Measurements from ENCODE around the gene ATR. TPM values are rescaled to one million over a fixed set of nuclear protein-coding genes. Genes with fewer than 3 reads are reported as not detected.
"Not testable (repeated sequence)": the region's sequence is repeated elsewhere in the genome, so short reads cannot be mapped to it uniquely, and the experiment has no call there.

Gene ATR
- polyA plus RNA-seq, 4 donors = 3.5 to 15.0 (median 7.4) TPM

DNA sequence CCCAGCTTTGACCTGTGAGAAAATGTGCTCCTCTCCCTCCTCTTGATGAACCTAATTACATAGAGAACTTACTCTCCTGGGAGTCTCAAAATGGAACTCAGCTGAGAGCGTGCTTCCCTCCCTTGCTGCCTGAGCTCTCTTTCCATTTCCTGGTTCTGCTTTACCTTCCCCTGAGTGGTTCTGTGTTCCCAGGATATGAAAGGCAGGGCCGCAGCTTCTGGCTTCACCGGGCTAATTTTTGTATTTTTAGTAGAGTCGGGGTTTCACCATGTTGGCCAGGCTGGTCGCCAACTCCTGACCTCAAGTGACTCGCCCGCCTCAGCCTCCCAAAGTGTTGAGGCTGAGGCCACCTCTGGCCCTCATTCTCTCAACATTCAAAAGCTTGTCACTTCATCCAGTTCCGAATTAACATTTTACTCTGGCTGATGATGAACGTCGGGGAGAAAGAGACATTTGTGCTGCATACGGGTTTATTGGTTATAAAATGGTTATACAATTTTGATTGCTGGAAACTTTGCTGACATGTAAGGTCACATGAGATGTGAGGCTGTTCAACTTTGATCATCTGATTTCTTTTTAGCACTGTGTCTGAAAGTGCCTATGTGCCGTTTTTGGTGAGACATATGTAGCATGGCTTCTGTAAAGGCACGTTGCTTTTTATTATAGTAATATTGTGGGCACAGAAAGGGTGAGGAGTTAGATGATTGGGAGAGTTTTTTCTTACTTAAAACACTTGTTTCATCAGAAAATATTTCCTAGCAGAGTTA lies 24.3 kb upstream of the ATR start:
- WGBS, 3 donors = 30 to 63% (median 48%) methylated on average over 13 of the region's 13 CpGs
- no peak overlapping the region for H3K4me3 ChIP-seq (ENCODE audit: low read depth in 1 of 3, low read length in 3 of 3)
- peak; percentile 80 to 86 for DNase-seq
- no peak for FAIRE-seq
- H3K9me3 ChIP-seq (ENCODE audit: control insufficient read depth in 2 of 2, insufficient read depth in 1 of 2, low read depth in 1 of 2, low read length in 1 of 2) = no peaks in the 10 kb centered on the region
- H3K36me3 ChIP-seq (ENCODE audit: control insufficient read depth in 3 of 3, insufficient read depth in 2 of 3, low read depth in 1 of 3, low read length in 3 of 3) = peaks cover 0 to 15% (median 1%) of the 10 kb centered on the region in 3 donors
- H3K27ac ChIP-seq (ENCODE audit: low read depth in 1 of 3, low read length in 2 of 3) = peak overlapping the region; percentile 74 to 90 (median 80)
- peaks cover 0 to 47% (median 9%) of the 10 kb centered on the region in 3 donors for H3K4me1 ChIP-seq (ENCODE audit: control insufficient read depth in 3 of 3, insufficient read depth in 2 of 3, low read depth in 1 of 3, low read length in 2 of 3)
- H3K27me3 ChIP-seq (ENCODE audit: control insufficient read depth in 3 of 3, insufficient read depth in 3 of 3, low read length in 3 of 3) = no peaks in the 10 kb centered on the region

DNA sequence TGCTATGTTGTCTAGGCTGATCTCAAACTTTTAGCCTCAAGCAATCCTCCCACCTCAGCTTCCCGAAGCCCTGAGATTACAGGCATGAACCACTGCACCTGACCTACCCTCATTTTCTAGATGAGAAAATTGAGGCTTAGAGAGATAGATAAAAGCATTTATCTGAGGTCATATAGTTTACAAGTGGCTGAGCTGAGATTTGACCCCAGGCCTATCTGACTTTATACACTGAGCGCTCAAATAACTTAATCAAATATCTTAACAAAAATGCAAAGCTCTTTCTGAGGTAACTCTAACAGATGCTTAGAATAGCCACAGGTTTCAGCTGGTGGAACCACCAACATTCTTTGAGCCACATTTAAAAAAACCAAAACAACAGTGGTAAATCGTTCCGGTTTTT lies 23.2 kb upstream of the ATR start:
- H3K27me3 ChIP-seq (ENCODE audit: control insufficient read depth in 3 of 3, insufficient read depth in 3 of 3, low read length in 3 of 3) = no peaks in the 10 kb centered on the region
- DNase-seq (no peak), FAIRE-seq (no peak)
- H3K9me3 ChIP-seq (ENCODE audit: control insufficient read depth in 2 of 2, insufficient read depth in 1 of 2, low read depth in 1 of 2, low read length in 1 of 2) = no peaks in the 10 kb centered on the region
- H3K4me1 ChIP-seq (ENCODE audit: control insufficient read depth in 3 of 3, insufficient read depth in 2 of 3, low read depth in 1 of 3, low read length in 2 of 3) = peaks cover 0 to 52% (median 9%) of the 10 kb centered on the region in 3 donors
- H3K27ac ChIP-seq (ENCODE audit: low read depth in 1 of 3, low read length in 2 of 3) = peak overlapping the region; percentile 2 to 80 (median 74)
- H3K36me3 ChIP-seq (ENCODE audit: control insufficient read depth in 3 of 3, insufficient read depth in 2 of 3, low read depth in 1 of 3, low read length in 3 of 3) = peaks cover 0 to 12% (median under 1%) of the 10 kb centered on the region in 3 donors
- WGBS, 3 donors = 11 to 63% (median 48%) methylated on average over 4 of the region's 4 CpGs
- peak overlapping the region in 1 of 3 donors; percentile 20 for H3K4me3 ChIP-seq (ENCODE audit: low read depth in 1 of 3, low read length in 3 of 3)

- H3K27ac ChIP-seq (ENCODE audit: low read depth in 1 of 3, low read length in 2 of 3) = peak overlapping the region; percentile 71 to 82 (median 78)
- H3K9me3 ChIP-seq (ENCODE audit: control insufficient read depth in 2 of 2, insufficient read depth in 1 of 2, low read depth in 1 of 2, low read length in 1 of 2) = no peaks in the 10 kb centered on the region
- no peaks in the 10 kb centered on the region for H3K27me3 ChIP-seq (ENCODE audit: control insufficient read depth in 3 of 3, insufficient read depth in 3 of 3, low read length in 3 of 3)
- peak overlapping the region in 2 of 3 donors; percentile 70 to 76 for H3K4me3 ChIP-seq (ENCODE audit: low read depth in 1 of 3, low read length in 3 of 3)
- FAIRE-seq (no peak), DNase-seq (peak; percentile 58 to 73)
- 9 to 48% (median 31%) methylated on average over 3 of the region's 3 CpGs for WGBS, 3 donors
- peaks cover 4 to 38% (median 4%) of the 10 kb centered on the region in 3 donors for H3K4me1 ChIP-seq (ENCODE audit: control insufficient read depth in 3 of 3, insufficient read depth in 2 of 3, low read depth in 1 of 3, low read length in 2 of 3)
- H3K36me3 ChIP-seq (ENCODE audit: control insufficient read depth in 3 of 3, insufficient read depth in 2 of 3, low read depth in 1 of 3, low read length in 3 of 3) = peaks cover 0 to 12% (median 0%) of the 10 kb centered on the region in 3 donors
Measured at GRCh38 chr3:142597906-142598305, 19.4 kb upstream of the ATR start.

- no peaks in the 10 kb centered on the region for H3K27me3 ChIP-seq (ENCODE audit: control insufficient read depth in 3 of 3, insufficient read depth in 3 of 3, low read length in 3 of 3)
- no peaks in the 10 kb centered on the region for H3K9me3 ChIP-seq (ENCODE audit: control insufficient read depth in 2 of 2, insufficient read depth in 1 of 2, low read depth in 1 of 2, low read length in 1 of 2)
- peaks cover 2 to 26% (median 4%) of the 10 kb centered on the region in 3 donors for H3K4me1 ChIP-seq (ENCODE audit: control insufficient read depth in 3 of 3, insufficient read depth in 2 of 3, low read depth in 1 of 3, low read length in 2 of 3)
- no peak for DNase-seq
- H3K4me3 ChIP-seq (ENCODE audit: low read depth in 1 of 3, low read length in 3 of 3) = peak overlapping the region; percentile 46 to 76 (median 70)
- WGBS, 3 donors = 10 to 12% (median 12%) methylated on average over 5 of the region's 5 CpGs
- H3K27ac ChIP-seq (ENCODE audit: low read depth in 1 of 3, low read length in 2 of 3) = peak overlapping the region; percentile 78 to 87 (median 84)
- FAIRE-seq = no peak
- H3K36me3 ChIP-seq (ENCODE audit: control insufficient read depth in 3 of 3, insufficient read depth in 2 of 3, low read depth in 1 of 3, low read length in 3 of 3) = peaks cover 0 to 10% (median 0%) of the 10 kb centered on the region in 3 donors
Measured at GRCh38 chr3:142596726-142597088, 18.2 kb upstream of the ATR start.

DNA sequence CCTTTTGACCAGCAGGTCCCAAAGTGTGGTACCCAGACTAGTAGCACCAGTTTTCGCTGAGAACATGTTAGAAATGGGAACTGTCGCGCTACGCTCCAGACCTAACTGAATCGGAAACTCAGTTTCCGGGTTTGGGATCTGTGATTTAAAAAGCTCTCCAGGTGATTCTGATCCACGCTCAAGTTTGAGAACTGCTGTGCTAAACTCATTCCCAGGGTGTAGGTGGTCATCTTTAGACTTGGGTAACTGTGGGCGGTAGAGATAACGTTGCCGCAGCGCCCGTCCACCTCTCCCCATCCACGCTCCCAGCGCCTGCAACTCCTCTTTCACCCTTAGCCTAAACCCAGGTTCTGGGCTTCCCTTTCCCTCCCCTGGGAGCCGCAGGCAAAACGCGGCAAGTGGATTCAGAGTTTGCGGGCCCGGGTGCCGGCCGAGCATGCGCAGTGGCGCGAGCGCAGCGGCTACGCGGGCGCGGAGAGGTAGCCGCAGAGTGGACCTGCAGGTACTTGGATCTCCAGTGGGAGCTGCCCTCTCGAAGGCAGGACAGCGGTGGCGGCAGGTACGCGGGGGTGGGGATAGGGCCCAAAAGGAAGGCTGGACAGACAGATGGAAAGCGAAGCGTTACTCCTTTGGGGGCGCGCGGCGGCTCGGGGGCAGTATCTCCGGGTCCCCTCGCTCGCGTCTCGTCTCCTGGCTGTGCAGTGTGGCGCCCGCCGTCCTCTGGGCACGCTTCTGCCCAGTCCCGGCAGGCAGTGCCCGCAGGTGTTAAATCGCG lies 17.6 kb upstream of the ATR start, which contains the start of gene PLS1:
Gene PLS1, plus strand, starts transcription at position 443 of the 775 bp plus-strand sequence. CDS start 67,845 bp downstream, outside the sequence.
- no peak for FAIRE-seq
- Histone ChIP-seq H3K9me3 (ENCODE audit: control insufficient read depth in 2 of 2, insufficient read depth in 1 of 2, low read depth in 1 of 2, low read length in 1 of 2) (no peaks in the 10 kb centered on the region), H3K27me3 (ENCODE audit: control insufficient read depth in 3 of 3, insufficient read depth in 3 of 3, low read length in 3 of 3) (no peaks in the 10 kb centered on the region), H3K4me3 (ENCODE audit: low read depth in 1 of 3, low read length in 3 of 3) (peak within 1 kb of the TSS; percentile 49 to 76 (median 70)), H3K4me1 (ENCODE audit: control insufficient read depth in 3 of 3, insufficient read depth in 2 of 3, low read depth in 1 of 3, low read length in 2 of 3) (peaks cover 2 to 22% (median 4%) of the 10 kb centered on the region in 3 donors), H3K27ac (ENCODE audit: low read depth in 1 of 3, low read length in 2 of 3) (peak within 1 kb of the TSS; percentile 78 to 87 (median 84)), H3K36me3 (ENCODE audit: control insufficient read depth in 3 of 3, insufficient read depth in 2 of 3, low read depth in 1 of 3, low read length in 3 of 3) (peaks cover 0 to 10% (median 0%) of the 10 kb centered on the region in 3 donors)
- peak; percentile 96 to 97 for DNase-seq
- 0 to 1% (median 0%) methylated on average over 55 to 56 of the region's 56 CpGs for WGBS, 3 donors

- Histone ChIP-seq H3K4me3 (ENCODE audit: low read depth in 1 of 3, low read length in 3 of 3) (peak overlapping the region; percentile 49 to 76 (median 70)), H3K27me3 (ENCODE audit: control insufficient read depth in 3 of 3, insufficient read depth in 3 of 3, low read length in 3 of 3) (no peaks in the 10 kb centered on the region), H3K9me3 (ENCODE audit: control insufficient read depth in 2 of 2, insufficient read depth in 1 of 2, low read depth in 1 of 2, low read length in 1 of 2) (no peaks in the 10 kb centered on the region), H3K36me3 (ENCODE audit: control insufficient read depth in 3 of 3, insufficient read depth in 2 of 3, low read depth in 1 of 3, low read length in 3 of 3) (peaks cover 0 to 10% (median 0%) of the 10 kb centered on the region in 3 donors), H3K4me1 (ENCODE audit: control insufficient read depth in 3 of 3, insufficient read depth in 2 of 3, low read depth in 1 of 3, low read length in 2 of 3) (peaks cover 2 to 22% (median 4%) of the 10 kb centered on the region in 3 donors), H3K27ac (ENCODE audit: low read depth in 1 of 3, low read length in 2 of 3) (peak overlapping the region; percentile 72 to 87 (median 78))
- 7 to 16% (median 13%) methylated on average over 7 of the region's 7 CpGs for WGBS, 3 donors
- DNase-seq = peak in 1 of 2 donors; percentile 53
- FAIRE-seq = no peak
Measured at GRCh38 chr3:142595581-142595950, 17.0 kb upstream of the ATR start.

GRCh38 chr3:142595141-142595540 lies 16.6 kb upstream of the ATR start:
- H3K4me1 ChIP-seq (ENCODE audit: control insufficient read depth in 3 of 3, insufficient read depth in 2 of 3, low read depth in 1 of 3, low read length in 2 of 3) = peaks cover 2 to 17% (median 4%) of the 10 kb centered on the region in 3 donors
- H3K36me3 ChIP-seq (ENCODE audit: control insufficient read depth in 3 of 3, insufficient read depth in 2 of 3, low read depth in 1 of 3, low read length in 3 of 3) = peaks cover 0 to 6% (median 0%) of the 10 kb centered on the region in 3 donors
- H3K9me3 ChIP-seq (ENCODE audit: control insufficient read depth in 2 of 2, insufficient read depth in 1 of 2, low read depth in 1 of 2, low read length in 1 of 2) = no peaks in the 10 kb centered on the region
- DNase-seq = no peak
- peak overlapping the region in 1 of 3 donors; percentile 70 for H3K4me3 ChIP-seq (ENCODE audit: low read depth in 1 of 3, low read length in 3 of 3)
- no peaks in the 10 kb centered on the region for H3K27me3 ChIP-seq (ENCODE audit: control insufficient read depth in 3 of 3, insufficient read depth in 3 of 3, low read length in 3 of 3)
- no peak for FAIRE-seq
- 16 to 30% (median 21%) methylated on average over 1 of the region's 1 CpG for WGBS, 3 donors
- peak overlapping the region in 2 of 3 donors; percentile 78 to 87 for H3K27ac ChIP-seq (ENCODE audit: low read depth in 1 of 3, low read length in 2 of 3)

DNA sequence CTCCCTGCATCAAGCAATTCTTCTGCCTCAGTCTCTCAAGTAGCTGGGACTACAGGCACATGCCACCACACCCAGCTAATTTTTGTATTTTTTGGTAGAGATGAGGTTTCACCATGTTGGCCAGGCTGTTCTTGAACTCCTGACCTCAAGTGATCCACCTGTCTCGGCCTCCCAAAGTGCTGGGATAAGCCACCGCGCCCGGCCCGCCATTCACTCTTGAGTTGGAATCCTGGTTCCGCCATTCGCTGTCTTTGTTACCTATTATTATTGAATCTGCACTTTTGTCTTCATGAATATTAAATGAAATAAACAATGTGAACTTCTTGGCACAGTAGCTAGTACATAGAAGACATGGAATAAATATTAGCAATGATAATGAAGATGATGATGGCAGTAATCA lies 13.7 kb upstream of the ATR start:
- not testable (repeated sequence) for H3K27me3 ChIP-seq (ENCODE audit: control insufficient read depth in 3 of 3, insufficient read depth in 3 of 3, low read length in 3 of 3); H3K9me3 ChIP-seq (ENCODE audit: control insufficient read depth in 2 of 2, insufficient read depth in 1 of 2, low read depth in 1 of 2, low read length in 1 of 2); H3K4me3 ChIP-seq (ENCODE audit: low read depth in 1 of 3, low read length in 3 of 3); H3K27ac ChIP-seq (ENCODE audit: low read depth in 1 of 3, low read length in 2 of 3); DNase-seq; H3K4me1 ChIP-seq (ENCODE audit: control insufficient read depth in 3 of 3, insufficient read depth in 2 of 3, low read depth in 1 of 3, low read length in 2 of 3); FAIRE-seq; H3K36me3 ChIP-seq (ENCODE audit: control insufficient read depth in 3 of 3, insufficient read depth in 2 of 3, low read depth in 1 of 3, low read length in 3 of 3)
- 95 to 97% (median 97%) methylated on average over 7 of the region's 7 CpGs for WGBS, 3 donors

Data from small intestine (tissue), 7 donors.